Liver (tissue), 3 donors: ENCODE data around the gene TNFRSF13B.

Source experiments
- NR2F2 ChIP-seq: IDR thresholded peaks from 2 replicates; pipeline ENCODE4 v1.6.1; 2016; ENCODE audit warnings: antibody characterized with exemption
- TAF1 ChIP-seq: conservative IDR thresholded peaks from 2 replicates; pipeline ENCODE4 v1.6.1; 2016; ENCODE audit warnings: antibody characterized with exemption, mild to moderate bottlenecking
- YY1 ChIP-seq: IDR thresholded peaks from 2 replicates; pipeline ENCODE4 v1.6.1; 2016; ENCODE audit warnings: antibody characterized with exemption, mild to moderate bottlenecking
- TF ChIP-seq, protein P1 (sequence below): fragments of 150-350 bp; IDR thresholded peaks from 2 replicates; pipeline ENCODE4 v1.5.1; 2017; ENCODE audit warnings: improper control_type of control experiment, low read depth, low read length; ENCODE audit not compliant: missing input control
- TF ChIP-seq, protein P2 (sequence below): IDR thresholded peaks from 2 replicates; pipeline ENCODE4 v1.6.1; 2016; ENCODE audit warnings: antibody characterized with exemption, mild to moderate bottlenecking
- TF ChIP-seq, protein P3 (sequence below): IDR thresholded peaks from 2 replicates; pipeline ENCODE4 v1.6.1; 2016; ENCODE audit warnings: antibody characterized with exemption
- donor health status: healthy.
- donor health status: healthy.

DNA sequence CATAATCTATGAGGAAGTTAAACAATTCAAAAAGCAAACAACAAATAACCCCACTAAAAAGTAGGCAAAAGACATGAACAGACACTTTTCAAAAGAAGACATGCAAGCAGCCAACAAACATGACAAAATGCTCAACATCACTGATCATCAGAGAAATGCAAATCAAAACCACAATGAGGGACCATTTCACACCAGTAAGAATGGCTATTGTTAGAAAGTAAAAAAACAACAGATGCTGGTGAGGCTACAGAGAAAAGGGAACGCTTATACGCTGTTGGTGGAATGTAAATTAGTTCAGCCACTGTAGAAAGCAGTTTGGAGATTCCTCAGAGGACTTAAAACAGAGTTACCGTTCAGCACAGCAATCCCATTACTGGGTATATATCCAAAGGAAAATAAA, 24.4 kb downstream of the TNFRSF13B start:
- TF ChIP-seq, protein P1, sequence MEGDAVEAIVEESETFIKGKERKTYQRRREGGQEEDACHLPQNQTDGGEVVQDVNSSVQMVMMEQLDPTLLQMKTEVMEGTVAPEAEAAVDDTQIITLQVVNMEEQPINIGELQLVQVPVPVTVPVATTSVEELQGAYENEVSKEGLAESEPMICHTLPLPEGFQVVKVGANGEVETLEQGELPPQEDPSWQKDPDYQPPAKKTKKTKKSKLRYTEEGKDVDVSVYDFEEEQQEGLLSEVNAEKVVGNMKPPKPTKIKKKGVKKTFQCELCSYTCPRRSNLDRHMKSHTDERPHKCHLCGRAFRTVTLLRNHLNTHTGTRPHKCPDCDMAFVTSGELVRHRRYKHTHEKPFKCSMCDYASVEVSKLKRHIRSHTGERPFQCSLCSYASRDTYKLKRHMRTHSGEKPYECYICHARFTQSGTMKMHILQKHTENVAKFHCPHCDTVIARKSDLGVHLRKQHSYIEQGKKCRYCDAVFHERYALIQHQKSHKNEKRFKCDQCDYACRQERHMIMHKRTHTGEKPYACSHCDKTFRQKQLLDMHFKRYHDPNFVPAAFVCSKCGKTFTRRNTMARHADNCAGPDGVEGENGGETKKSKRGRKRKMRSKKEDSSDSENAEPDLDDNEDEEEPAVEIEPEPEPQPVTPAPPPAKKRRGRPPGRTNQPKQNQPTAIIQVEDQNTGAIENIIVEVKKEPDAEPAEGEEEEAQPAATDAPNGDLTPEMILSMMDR = no peak
- TF ChIP-seq TAF1 (no peak), YY1 (no peak), NR2F2 (no peak)
- TF ChIP-seq, protein P2, sequence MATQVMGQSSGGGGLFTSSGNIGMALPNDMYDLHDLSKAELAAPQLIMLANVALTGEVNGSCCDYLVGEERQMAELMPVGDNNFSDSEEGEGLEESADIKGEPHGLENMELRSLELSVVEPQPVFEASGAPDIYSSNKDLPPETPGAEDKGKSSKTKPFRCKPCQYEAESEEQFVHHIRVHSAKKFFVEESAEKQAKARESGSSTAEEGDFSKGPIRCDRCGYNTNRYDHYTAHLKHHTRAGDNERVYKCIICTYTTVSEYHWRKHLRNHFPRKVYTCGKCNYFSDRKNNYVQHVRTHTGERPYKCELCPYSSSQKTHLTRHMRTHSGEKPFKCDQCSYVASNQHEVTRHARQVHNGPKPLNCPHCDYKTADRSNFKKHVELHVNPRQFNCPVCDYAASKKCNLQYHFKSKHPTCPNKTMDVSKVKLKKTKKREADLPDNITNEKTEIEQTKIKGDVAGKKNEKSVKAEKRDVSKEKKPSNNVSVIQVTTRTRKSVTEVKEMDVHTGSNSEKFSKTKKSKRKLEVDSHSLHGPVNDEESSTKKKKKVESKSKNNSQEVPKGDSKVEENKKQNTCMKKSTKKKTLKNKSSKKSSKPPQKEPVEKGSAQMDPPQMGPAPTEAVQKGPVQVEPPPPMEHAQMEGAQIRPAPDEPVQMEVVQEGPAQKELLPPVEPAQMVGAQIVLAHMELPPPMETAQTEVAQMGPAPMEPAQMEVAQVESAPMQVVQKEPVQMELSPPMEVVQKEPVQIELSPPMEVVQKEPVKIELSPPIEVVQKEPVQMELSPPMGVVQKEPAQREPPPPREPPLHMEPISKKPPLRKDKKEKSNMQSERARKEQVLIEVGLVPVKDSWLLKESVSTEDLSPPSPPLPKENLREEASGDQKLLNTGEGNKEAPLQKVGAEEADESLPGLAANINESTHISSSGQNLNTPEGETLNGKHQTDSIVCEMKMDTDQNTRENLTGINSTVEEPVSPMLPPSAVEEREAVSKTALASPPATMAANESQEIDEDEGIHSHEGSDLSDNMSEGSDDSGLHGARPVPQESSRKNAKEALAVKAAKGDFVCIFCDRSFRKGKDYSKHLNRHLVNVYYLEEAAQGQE = no peak
- TF ChIP-seq, protein P3, sequence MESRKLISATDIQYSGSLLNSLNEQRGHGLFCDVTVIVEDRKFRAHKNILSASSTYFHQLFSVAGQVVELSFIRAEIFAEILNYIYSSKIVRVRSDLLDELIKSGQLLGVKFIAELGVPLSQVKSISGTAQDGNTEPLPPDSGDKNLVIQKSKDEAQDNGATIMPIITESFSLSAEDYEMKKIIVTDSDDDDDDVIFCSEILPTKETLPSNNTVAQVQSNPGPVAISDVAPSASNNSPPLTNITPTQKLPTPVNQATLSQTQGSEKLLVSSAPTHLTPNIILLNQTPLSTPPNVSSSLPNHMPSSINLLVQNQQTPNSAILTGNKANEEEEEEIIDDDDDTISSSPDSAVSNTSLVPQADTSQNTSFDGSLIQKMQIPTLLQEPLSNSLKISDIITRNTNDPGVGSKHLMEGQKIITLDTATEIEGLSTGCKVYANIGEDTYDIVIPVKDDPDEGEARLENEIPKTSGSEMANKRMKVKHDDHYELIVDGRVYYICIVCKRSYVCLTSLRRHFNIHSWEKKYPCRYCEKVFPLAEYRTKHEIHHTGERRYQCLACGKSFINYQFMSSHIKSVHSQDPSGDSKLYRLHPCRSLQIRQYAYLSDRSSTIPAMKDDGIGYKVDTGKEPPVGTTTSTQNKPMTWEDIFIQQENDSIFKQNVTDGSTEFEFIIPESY = no peak
